ENCODE results near the gene CADM1. TPM values are rescaled to one million over a fixed set of nuclear protein-coding genes. Genes with fewer than 3 reads are reported as not detected.

Gene CADM1
- total RNA-seq, 4 donors from 2014 or later, result 1.2 to 2.5 (median 2.2) TPM

GRCh38 chr11:115342142-115342541, 162.1 kb downstream of the CADM1 start:
- Histone ChIP-seq H3K4me3 (no peak overlapping the region), H3K4me1 (no peaks in the 10 kb centered on the region), H3K27ac (no peak overlapping the region), H3K27me3 (no peaks in the 10 kb centered on the region), H3K9me3 (no peaks in the 10 kb centered on the region), H3K36me3 (no peaks in the 10 kb centered on the region)
- in situ Hi-C loops (cut with MboI; ENCODE audit: low sequenced_read_pairs in 4 of 4) (loop anchor here in 2 of 4 donors (25.0 kb wide), 3 partner anchors 870 to 1345 kb away; no protein-coding TSS in a partner anchor), intact Hi-C loops (cut with DNase I; ENCODE audit: low total_unique reads) (no loop called here)
- no peak for ATAC-seq
- TF ChIP-seq, protein P1, sequence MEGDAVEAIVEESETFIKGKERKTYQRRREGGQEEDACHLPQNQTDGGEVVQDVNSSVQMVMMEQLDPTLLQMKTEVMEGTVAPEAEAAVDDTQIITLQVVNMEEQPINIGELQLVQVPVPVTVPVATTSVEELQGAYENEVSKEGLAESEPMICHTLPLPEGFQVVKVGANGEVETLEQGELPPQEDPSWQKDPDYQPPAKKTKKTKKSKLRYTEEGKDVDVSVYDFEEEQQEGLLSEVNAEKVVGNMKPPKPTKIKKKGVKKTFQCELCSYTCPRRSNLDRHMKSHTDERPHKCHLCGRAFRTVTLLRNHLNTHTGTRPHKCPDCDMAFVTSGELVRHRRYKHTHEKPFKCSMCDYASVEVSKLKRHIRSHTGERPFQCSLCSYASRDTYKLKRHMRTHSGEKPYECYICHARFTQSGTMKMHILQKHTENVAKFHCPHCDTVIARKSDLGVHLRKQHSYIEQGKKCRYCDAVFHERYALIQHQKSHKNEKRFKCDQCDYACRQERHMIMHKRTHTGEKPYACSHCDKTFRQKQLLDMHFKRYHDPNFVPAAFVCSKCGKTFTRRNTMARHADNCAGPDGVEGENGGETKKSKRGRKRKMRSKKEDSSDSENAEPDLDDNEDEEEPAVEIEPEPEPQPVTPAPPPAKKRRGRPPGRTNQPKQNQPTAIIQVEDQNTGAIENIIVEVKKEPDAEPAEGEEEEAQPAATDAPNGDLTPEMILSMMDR (IDR thresholded peaks at IDR 0.05 in 4 of 5, conservative IDR thresholded peaks at IDR 0.05 in 1 of 5), result no peak
- no peak for TF ChIP-seq POLR2A (IDR thresholded peaks at IDR 0.05)
- no peak for DNase-seq

- intact Hi-C loops (cut with DNase I; ENCODE audit: low total_unique reads), result no loop called here
- TF ChIP-seq POLR2A (IDR thresholded peaks at IDR 0.05), result no peak
- TF ChIP-seq, protein P1 (IDR thresholded peaks at IDR 0.05 in 4 of 5, conservative IDR thresholded peaks at IDR 0.05 in 1 of 5), result no peak
- Histone ChIP-seq H3K4me1 (no peaks in the 10 kb centered on the region), H3K9me3 (no peaks in the 10 kb centered on the region), H3K27ac (no peak overlapping the region), H3K36me3 (no peaks in the 10 kb centered on the region), H3K4me3 (no peak overlapping the region), H3K27me3 (no peaks in the 10 kb centered on the region)
- ATAC-seq, result no peak
- no peak for DNase-seq
- in situ Hi-C loops (cut with MboI; ENCODE audit: low sequenced_read_pairs in 4 of 4), result loop anchor here in 2 of 4 donors (25.0 kb wide), 3 partner anchors 871 to 1346 kb away; no protein-coding TSS in a partner anchor
Observed at GRCh38 chr11:115340874-115341273, 163.3 kb downstream of the CADM1 start.

GRCh38 chr11:115338476-115338875, 165.7 kb downstream of the CADM1 start:
- intact Hi-C loops (cut with DNase I; ENCODE audit: low total_unique reads), result loop anchor here (5.0 kb wide), 1 partner anchor 339 kb away; no protein-coding TSS in a partner anchor

DNA sequence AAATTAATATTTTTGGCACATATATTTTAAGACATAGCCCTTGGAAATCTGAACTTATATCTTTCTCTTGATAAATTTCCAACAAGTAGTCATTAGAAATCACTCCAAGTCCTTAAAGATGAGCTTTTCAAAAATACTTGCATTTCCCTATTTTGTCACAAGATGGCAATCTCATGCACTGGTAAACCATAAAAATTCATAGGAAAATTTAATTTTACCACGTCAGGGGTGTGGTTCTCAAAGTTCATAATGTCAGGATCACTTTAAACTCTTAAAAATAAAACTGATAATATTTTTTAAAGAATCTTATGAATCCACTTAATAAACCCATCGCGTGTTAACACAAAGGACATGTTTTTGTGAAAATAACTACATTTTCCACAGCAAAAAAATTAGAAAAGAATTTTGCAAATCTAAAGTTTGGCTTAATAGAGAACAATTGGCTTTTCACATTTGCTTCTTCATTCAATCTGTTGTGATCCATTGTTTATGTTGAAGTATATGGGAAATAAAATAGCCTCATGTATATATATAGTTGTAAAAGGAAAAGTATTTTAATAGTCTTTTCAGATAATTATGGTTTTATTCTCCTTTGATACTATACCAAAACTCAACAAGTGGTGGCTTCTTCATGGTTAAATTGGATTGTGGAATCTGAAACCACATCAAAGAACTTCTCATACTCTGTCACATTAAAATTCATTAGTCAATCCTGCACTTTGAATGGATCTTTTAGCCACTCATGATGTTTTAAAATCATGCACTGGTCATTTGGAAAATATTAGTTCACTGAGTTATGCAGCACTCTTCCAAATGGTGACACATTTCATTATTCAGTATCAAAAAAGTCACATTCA, 169.1 kb downstream of the CADM1 start:
- no peaks in the 10 kb centered on the region for H3K9me3 ChIP-seq
- no peaks in the 10 kb centered on the region for H3K4me1 ChIP-seq
- H3K4me3 ChIP-seq, result no peak overlapping the region
- no peaks in the 10 kb centered on the region for H3K36me3 ChIP-seq
- DNase-seq (no peak), ATAC-seq (no peak)
- no peaks in the 10 kb centered on the region for H3K27me3 ChIP-seq
- intact Hi-C loops (cut with DNase I; ENCODE audit: low total_unique reads) (loop anchor here (1.0 to 5.0 kb wide), 2 partner anchors 168 to 342 kb away; no protein-coding TSS in a partner anchor), in situ Hi-C loops (cut with MboI; ENCODE audit: low sequenced_read_pairs in 4 of 4) (loop anchor here (5.0 to 25.0 kb wide), 7 partner anchors 160 to 1352 kb away; partner anchors contain the start of gene CADM1 (in 1 of the 4))
- TF ChIP-seq, protein P1 (IDR thresholded peaks at IDR 0.05 in 4 of 5, conservative IDR thresholded peaks at IDR 0.05 in 1 of 5), result peak in 4 of 5 experiments; percentile 56 to 71 (median 65)
- no peak for TF ChIP-seq POLR2A (IDR thresholded peaks at IDR 0.05)
- H3K27ac ChIP-seq, result no peak overlapping the region

More at GRCh38 chr11:115338476-115338875, 165.7 kb downstream of the CADM1 start:
- H3K4me3 ChIP-seq, result no peak overlapping the region
- no peak for ATAC-seq
- TF ChIP-seq POLR2A (IDR thresholded peaks at IDR 0.05), result no peak
- no peaks in the 10 kb centered on the region for H3K36me3 ChIP-seq
- DNase-seq, result no peak
- in situ Hi-C loops (cut with MboI; ENCODE audit: low sequenced_read_pairs in 4 of 4), result loop anchor here (10.0 to 25.0 kb wide), 6 partner anchors 156 to 1349 kb away; partner anchors contain the start of gene CADM1 (in 1 of the 4)
- H3K9me3 ChIP-seq, result no peaks in the 10 kb centered on the region
- no peak overlapping the region for H3K27ac ChIP-seq
- no peaks in the 10 kb centered on the region for H3K4me1 ChIP-seq
- no peaks in the 10 kb centered on the region for H3K27me3 ChIP-seq

DNA sequence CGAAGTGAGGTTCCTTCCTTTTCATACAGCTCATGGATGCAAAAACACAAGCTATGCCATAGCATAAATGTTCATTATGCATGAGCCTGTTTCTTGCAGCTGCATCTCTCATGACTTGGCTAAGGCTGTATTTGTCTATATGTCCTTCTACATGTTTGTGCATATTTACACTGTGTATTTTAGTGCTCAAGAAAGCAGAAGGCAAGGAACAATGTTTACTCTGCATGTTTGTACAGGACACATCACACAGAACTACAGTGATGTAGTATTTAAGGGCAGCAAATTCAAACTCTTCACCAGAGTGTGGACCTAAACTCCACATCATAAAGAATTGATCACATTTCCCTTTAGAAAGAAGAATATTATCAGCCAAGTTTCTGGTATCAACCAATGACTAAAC, 170.3 kb downstream of the CADM1 start:
- Histone ChIP-seq H3K4me3 (no peak overlapping the region), H3K9me3 (no peaks in the 10 kb centered on the region), H3K27me3 (no peaks in the 10 kb centered on the region), H3K4me1 (no peaks in the 10 kb centered on the region), H3K27ac (no peak overlapping the region), H3K36me3 (no peaks in the 10 kb centered on the region)
- ATAC-seq, result no peak
- intact Hi-C loops (cut with DNase I; ENCODE audit: low total_unique reads) (loop anchor here (1.0 kb wide), 1 partner anchor 169 kb away; no protein-coding TSS in a partner anchor), in situ Hi-C loops (cut with MboI; ENCODE audit: low sequenced_read_pairs in 4 of 4) (loop anchor here (5.0 to 25.0 kb wide), 7 partner anchors 161 to 1353 kb away; partner anchors contain the start of gene CADM1 (in 1 of the 4))
- no peak for DNase-seq
- TF ChIP-seq, protein P1 (IDR thresholded peaks at IDR 0.05 in 4 of 5, conservative IDR thresholded peaks at IDR 0.05 in 1 of 5), result no peak
- TF ChIP-seq POLR2A (IDR thresholded peaks at IDR 0.05), result no peak

Data from gastrocnemius medialis (tissue), 4 donors.